Fibroblast of skin of back (primary cell): ENCODE data around the gene ZNF740. TPM values are rescaled to one million over a fixed set of nuclear protein-coding genes. Genes with fewer than 3 reads are reported as not detected.
"Not testable (repeated sequence)": the region's sequence is repeated elsewhere in the genome, so short reads cannot be mapped to it uniquely, and the experiment has no call there.

ENCODE experiments used
- DNase-seq: peaks from one replicate; pipeline ENCODE4 v3.0.0-alpha.2; 2013
- polyA plus RNA-seq, 2 experiments: library from polyadenylated mRNA; unstranded; fragments of 120-200 nt; gene quantifications; one replicate each; pipeline ENCODE4 v1.2.1, GENCODE V29; 2013; ENCODE audit not compliant: insufficient read length in 2 of 2

Gene ZNF740, protein sequence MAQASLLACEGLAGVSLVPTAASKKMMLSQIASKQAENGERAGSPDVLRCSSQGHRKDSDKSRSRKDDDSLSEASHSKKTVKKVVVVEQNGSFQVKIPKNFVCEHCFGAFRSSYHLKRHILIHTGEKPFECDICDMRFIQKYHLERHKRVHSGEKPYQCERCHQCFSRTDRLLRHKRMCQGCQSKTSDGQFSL
- polyA plus RNA-seq (2013, experiment 1 of 2; ENCODE audit: insufficient read length) = 20.2 TPM
- polyA plus RNA-seq (2013, experiment 2 of 2; ENCODE audit: insufficient read length) = 19.7 TPM

DNA sequence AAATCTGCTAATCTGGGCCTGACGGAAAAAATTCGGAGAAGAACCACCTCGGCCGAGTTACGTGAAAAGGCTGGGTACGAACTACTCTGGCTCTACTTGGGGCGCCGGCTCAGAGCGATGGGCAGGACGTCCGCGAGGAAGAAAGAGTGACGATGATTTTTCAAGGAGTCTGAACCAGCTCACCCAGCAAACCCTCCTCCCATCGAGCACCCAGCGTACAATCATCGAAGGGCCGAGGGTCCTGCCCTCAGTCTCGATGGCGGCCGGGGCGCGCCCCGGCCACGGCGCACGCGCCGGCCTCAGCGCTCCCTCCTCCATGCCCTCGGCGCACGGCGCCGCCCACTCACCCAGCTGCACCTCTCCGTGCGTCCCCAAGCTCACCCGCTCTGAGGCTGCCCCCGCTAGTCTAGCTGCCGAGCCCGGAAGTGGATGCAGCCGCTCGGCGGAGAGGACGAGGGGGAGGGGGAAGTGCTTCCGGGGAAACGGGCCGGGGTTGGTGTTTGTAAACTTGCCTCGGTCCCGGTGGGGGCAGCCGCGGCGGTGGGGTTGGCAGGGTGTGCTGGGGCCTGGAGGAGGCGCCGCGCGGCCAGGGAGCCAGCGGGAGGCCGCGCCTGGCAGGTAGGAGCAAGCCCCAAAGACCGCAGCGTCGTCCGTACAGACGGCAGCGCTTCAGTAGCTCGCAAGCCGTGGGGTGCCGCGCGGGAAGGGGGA lies at the start of gene ZNF740, which contains the start of gene CSAD:
TSS of gene ZNF740 (plus strand) at position 503 of the 711 bp plus-strand sequence. CDS start 1,262 bp downstream, outside the sequence.
TSS of gene CSAD (minus strand) at position 706 of the 711 bp plus-strand sequence. CDS start 7,455 bp downstream, outside the sequence.
- peak; percentile 98 for DNase-seq

DNA sequence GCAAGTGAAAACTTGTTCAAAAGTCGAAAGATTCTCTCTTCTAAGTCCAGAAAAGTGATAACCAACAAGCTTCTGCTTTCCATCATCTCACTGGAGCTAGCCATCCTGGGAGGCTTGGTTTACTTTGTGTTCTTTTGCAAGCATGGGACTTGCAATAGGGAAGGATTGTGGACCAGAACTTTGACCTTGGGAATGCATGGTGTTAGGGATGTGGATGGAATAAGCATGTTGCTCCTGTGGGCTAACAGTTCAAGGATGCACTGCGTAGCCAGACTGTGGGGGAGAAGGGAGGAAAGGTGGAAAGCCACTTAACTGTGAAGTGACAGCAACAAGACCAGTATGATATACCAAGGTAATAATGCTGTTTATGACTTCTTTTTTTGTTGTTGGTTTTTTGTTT lies 48.7 kb upstream of the ZNF740 start:
- DNase-seq = no peak

DNA sequence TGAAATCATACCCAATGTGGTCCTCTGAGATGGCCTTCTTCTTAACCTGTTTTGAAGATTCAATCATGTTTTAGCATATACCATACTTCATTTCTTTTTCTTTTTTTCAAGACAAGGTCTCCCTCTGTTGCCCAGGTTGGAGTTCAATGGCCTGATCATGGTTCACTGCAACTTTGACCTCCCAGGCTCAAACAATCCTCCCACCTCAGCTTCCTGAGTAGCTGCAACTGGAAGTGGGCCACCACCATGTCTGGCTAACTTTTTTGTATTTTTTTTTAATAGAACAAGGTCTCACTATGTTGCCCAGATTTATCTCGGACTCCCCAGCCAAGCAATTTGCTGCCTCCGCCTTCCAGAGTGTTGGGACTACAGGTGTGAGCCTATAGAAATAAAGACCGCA lies 46.8 kb upstream of the ZNF740 start:
- no peak for DNase-seq

DNA sequence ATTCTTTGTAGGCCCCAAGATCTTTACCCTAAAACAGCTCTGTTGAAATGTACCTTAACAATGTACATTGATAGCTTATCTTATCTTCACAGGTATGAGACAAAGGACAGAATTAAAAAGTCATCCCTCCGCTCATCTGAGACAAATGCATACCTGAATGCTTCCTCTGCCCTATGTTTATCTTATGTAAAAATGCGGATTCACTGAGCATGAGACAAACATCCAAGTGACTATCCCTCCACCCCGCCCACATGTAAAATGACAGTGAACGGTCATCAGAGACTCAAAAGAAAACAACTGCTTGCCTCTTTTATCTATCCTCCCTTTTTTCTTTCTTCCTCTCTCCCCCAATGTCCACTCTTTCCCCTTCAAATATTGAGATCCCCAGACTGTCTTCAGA lies 37.2 kb upstream of the ZNF740 start:
- DNase-seq = no peak

DNA sequence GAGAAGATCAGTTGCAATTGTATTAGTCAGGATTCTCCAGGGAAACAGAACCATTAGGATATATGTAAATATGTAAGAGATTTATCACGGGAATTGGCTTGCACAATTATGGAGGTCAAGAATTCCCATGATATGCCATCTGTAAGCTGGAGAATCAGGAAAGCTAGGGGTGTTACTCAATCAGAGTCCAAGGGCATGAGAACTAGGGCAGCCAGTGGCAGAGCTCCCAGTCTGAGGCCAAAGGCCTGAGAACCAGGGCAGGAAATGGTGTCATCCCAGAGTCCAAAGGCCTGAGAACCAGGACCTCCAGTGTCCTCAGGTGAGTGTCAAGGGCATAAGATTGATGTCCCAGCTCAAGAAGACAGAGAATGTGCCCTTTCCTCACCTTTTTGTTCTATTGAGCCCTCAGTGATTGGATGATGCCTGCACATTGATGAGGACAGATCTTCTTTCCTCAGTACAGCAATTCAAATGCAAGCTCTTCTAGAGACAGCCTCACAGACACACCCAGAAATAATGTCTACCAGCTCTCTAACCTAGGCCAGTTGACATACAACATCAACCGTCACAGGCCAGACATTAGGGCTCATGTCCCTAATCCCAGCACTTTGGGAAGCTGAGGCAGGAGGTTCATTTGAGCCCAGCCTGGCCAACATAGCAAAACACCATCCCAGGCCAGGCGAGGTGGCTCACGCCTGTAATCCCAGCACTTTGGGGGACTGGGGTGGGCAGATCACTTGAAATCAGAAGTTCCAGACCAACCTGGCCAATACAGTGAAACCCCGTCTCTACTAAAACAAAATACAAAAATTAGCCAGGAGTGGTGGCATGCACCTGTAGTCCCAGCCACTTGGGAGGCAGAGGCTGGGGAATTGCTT lies 34.9 kb upstream of the ZNF740 start:
- no peak for DNase-seq

DNA sequence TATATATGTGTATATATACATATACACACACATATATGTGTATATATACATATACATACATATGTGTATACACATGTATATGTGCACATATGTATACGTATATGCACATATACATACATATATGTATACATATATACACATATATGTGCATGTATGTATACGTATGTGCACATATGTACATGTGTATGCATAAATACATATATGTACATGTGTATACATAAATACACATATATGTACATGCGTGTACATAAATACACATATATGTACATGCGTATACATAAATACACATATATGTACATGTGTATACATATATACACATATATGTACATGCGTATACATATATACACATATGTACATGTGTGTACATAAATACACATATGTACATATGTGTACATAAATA lies 33.3 kb upstream of the ZNF740 start:
- DNase-seq = no peak

DNA sequence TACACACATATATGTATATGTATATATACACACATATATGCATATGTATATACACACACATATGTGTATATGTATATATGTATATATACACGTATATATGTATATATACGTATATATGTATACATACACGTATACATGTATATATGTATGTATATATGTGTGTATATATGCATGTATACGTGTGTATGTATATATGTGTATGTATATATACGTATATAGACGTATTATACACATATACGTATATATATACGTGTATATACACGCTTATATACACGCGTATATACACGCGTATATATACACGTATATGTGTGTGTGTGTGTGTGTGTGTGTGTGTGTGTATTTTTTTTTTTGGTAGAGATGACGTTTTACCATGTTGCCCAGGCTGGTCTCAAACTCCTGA lies 32.9 kb upstream of the ZNF740 start:
- DNase-seq = no peak

DNA sequence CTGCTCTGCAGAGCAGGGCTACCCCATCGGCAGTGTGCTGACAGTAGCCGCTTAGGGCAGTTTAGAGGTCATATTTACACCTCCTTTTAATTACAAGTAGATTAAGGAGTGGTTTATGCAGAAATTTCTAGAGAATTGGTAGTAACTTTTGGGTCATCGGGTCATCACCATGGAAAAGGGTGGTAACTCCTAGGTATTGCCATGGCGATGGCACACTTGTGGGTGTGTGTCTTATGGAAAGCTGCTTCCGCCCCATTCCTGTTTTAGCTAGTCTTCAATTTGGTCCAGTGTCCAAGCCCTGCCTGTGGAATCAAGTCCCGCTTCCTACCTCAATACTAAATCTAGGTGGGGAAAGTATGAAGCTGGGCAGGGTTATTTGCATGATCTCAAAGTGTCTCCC lies 29.5 kb upstream of the ZNF740 start:
- no peak for DNase-seq

DNA sequence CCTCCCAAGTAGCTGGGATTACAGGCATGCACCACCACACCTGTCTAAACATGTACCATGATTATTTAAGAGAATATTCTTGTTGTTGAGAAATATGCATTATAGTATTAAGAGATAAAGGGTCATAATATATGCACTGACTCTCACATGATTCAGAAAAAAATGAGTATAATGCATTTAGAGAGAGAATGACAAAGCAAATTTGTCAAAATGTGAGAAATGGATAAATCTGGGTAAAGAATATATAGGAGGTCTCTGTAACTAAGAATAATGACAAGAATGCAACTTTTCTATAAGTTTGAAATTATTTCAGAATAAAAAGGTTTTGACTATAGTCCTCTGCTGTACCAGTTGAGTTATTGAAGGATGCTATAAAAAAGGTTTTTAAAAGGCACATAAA lies 28.1 kb upstream of the ZNF740 start:
- no peak for DNase-seq

DNA sequence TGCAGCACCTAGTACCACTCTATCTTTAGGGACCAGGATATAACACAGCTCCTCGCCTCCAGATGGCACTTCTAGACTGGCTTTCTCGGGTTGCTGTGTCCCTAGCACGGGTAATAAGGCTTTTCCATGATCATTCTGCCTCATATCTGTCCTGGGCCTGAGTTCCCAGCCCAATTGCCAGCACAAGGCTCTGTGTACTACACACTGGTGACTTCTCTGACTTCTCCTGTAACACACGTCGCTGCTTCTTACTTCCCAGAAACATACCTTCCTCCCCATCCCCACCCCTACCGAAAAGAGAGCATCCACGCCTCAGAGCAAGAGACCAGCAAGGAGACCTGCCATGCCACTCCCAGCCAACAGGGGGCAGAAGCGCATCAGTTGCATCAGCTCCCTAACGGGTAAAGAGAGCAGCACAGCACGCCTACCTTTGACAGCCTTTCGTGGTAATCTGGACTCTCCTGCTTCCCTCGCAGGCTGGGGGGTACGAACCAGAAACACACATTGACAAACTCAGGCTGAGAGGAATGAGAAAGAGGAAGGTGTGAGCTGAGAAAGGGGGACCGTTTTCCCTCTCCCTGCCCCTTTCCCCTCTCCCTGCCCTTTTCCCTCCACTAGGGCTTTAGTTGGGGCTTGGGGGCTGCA lies 21.2 kb upstream of the ZNF740 start:
- DNase-seq = peak; percentile 80

DNA sequence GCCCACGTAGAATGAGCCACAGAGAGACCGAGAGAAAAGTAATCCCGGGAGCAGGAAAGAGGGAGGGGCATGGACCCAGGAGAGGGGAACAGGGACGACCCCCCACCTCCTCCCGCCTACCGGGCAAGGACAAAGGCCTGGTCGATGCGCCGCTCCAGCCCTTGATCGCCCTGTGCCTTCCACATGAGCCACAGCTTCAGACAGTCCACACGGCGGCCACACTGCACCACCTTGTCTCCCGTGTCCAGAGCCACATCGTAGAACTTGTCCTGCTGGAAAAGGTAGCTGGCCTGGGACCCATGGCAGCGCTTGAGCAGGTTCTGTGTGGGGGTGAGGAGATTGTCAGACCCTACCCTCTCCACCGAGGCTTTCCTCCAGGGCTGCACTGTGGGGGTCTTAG lies 20.5 kb upstream of the ZNF740 start:
- no peak for DNase-seq

DNA sequence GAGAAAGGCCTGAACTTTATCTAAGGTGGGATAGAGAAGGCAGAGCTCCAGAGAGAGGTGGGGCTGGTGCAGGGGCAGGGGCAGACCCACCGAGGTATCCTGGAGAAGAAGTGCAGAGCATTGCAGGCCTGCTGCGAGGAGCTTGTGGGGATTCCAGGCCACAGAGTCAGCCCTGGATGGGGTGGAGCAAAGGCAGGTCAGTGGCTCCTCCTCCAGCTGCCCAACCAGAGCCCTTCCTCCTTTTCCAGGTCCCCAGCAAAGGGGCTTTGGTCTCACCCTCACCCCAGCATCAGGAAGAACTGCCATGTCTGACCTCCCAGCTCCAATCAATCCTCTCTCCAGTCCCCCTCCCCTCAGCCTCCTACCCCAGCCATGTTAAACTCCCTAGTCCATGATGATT lies 19.8 kb upstream of the ZNF740 start:
- no peak for DNase-seq

DNA sequence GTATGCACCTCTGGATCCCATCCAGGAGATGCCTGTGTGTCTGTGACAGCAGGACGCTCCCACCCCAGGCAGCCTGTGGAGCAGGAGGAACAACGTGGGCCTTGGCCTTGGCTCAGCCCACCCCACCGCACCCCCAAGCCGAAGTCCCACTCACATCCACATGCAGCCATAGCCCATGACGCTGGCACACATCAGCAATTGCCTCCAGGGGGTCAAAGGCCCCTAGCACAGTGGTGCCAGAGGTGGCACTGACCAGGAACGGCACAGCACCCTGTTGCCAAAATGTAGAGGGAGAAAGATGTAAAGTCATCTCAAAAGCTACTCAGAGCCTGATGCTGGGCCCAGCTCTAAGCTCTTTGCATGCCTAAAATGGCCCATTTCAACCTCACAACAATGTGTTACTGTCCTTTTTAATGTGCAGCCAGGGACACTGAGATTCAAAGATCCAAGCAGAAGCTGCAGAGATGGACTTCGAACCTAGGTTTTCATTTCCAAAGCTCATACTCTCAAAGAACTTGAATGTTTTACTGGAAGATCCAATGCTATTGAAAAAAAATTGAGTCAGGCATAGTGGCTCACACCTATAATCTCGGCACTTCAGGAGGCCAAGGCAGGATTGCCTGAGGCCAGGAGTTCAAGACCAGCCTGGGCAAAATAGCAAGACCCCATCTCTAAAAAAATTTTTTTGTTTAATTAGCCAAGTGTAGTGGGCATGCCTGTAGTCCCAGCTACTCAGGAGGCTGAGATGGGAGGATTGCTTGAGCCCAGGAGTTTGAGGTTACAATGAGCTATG lies 19.2 kb upstream of the ZNF740 start:
- DNase-seq = no peak

DNA sequence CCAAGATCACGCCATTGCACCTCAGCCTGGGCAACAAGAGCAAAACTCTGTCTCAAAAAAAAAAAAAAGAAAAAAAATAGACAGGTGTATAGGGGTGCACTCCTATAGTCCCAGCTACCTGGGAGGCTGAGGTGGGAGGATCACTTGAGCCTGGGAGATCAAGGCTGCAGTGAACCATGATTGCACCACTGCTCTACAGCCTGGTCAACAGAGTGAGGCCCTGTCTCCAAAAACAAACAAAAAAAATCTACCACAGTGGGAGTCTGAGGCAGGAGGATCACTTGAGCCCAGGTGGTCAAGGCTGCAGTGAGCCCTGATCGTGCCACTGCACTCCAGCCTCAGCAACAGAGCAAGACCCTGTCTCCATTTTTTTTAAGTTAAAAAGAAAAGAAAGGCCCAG lies 17.5 kb upstream of the ZNF740 start:
- DNase-seq = not testable (repeated sequence)

DNA sequence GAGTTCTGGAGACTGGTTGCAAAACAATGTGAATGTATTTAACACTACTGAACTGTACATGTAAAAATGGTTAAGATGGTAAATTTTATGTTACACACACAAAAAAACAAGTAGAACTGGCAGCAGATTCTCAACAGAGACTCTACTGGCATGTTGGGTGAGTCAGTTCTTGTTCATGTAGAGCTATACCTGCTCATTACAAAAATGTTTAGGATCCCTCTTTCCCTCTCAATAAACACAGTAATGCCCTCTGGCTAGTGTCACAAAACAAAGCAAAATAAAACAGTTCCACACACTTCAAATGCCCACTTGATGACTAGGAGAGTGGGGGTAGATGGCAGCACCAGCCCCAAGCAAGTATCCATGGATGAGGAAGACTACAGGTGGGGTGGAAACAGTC lies 13.7 kb upstream of the ZNF740 start:
- no peak for DNase-seq

DNA sequence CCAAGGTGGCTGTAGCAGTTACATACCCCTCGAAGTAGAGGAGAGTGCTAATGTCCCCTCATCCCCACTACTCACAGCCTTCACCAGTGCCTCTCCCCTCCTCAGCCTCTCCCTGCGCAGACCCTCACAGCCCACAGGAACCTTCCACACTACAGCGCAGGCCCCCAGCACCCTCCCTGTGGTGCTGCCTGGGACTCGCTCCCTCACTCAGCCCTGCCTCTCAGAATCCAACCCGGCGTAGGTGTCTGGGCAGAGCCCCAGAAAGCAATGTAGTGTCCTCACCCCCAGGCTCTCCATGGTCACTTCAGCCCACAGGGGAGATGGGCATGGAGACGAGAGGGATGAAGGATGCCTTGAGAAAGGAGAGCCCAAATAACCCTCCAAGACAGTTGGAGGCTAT lies 10.9 kb upstream of the ZNF740 start:
- no peak for DNase-seq

DNA sequence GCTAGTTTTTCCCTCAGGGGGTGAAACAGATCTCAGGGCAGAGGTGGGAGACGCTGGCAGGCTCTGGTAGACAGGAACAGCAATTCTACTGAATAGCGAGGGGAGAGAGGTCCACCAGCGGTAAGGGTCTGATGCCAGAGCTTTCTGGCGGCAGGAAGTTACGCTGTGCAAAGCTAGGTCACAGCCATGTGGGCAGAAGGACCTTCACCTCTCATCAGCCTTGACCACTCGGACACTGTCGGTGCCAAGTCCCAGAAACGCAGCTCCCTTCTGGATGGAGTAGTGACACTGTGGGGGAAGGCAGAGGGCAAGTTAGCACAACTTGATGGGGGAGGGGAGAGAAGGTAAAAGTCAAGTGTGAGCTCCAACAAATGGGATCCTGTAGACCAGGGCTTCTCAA lies 10.3 kb upstream of the ZNF740 start:
- DNase-seq = no peak

DNA sequence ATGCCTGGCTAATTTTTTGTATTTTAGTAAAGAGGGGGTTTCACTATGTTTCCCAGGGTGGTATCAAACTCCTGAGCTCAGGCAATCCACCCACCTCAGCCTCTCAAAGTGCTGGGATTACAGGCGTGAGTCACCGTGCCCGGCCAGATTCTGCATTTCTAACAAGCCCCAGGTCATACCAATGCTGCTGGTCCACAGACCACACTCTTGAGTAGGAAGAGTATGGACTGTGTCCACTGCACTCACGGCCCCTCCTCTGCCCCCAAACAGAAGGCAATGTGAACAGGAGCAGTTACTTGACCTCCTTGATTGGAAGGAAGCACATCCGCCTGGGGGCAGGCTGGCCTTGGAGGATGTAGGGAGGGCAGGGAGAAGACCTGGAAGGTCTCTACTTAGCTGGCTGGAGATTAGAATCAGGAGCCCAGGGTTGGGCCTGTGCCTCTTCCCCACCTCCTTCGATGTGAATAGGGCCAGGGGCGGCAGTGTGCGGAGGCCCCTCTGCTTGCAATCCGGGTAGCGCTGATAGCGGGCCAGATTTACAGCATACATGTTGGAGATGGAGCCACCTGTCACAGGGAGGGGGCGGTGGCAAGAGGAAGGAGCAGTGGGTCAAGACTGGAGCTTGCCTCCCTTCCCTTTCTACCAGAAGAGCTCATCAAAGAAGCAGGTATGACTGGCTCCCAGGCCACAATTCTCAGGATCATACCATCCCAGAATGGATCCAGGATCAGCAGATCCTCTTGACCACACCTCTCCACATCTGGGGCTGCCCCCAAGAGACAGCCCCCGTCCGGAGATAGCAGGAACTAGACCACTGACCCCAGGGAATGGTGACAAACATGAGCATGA lies 9.4 kb upstream of the ZNF740 start:
- no peak for DNase-seq

DNA sequence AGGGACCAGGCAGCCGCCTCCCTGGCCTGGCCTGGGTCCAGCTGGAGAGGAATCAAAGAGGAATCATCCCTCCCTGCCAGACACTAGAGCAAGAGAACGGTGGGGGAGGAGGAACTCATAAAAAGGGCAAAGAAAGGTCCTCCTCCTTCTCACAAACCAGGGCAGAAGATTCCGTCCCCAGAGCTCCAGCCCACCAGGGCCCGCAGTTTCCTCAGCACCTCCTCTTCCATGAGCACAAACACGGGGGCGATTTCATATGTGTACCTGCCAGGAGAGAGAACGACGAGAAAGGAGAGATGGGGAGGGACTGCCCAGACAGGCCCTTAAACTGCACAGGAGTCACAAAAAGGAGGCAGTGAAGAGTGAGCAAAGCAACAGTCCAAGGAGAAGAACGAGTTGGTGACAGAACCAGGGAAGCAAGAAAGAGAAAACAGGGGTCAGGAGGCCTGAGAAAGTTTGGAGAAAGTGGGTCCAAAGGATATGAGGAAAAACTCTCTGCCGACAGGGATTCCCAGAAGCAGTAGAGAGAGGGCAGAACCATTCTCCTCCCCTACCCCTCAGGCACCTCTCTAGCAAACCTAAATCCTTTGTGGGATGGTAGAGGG lies 8.7 kb upstream of the ZNF740 start:
- peak; percentile 28 for DNase-seq

DNA sequence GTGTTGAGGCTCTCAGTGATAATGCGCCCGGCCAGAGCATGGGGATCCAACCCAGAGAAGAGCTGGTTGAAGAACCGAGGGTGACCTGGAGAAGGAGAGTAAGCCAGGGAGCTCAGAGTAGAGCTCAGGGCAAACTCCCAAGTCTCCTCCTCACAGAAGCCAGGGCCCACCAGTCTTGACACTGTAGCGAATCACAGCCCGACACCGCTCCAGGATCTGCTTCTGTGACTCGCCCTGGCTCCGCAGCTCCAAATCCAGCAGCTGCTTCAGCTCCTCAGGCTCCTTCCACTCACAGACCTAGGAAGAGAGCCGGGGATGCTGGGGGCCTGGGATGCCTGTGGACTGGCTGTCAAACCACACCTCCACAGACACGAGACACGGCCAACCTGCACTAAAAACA lies 8.2 kb upstream of the ZNF740 start:
- peak; percentile 56 for DNase-seq
